HL-60/S4 treated with retinoic acid at 250 ng/mL for 4 days and 3 days (cell line): Measurements from ENCODE around the gene PDE2A.

ENCODE experiments used
- in situ Hi-C: fragments of 300-500 bp; cut with MboI; formaldehyde crosslinking; loops from 2 replicates; pipeline ENCODE4 v1.7.0; 2022; ENCODE audit warnings: low sequenced_read_pairs

PDE2A gene

DNA sequence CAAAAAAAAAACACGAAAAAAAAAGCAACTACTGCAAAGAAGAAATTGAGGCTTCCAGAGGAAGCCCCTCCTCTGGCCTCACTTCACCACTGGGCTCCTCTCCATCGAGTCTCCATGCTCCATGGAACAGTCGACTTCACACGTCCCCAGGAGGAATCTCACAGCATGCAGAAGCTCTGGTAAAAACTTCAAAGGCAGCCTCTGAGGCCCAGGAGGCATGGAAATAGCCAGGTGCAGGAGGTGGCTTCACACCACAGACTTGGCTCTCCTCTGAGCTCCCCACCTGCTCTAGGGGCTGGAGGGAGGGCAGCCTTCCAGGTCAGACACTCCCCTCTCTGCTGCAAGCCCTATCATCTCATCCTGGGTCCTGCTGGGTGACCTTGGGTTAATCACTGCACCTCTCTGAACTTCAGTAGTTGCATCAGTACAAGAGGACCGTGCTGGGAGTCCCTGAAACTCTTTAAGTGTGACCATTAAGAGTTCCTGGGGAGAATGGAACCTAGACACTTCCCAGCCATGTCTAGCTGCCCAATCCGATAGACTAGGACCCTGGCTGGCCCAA, 8.2 kb downstream of the PDE2A start:
- in situ Hi-C loops, result no loop called here

DNA sequence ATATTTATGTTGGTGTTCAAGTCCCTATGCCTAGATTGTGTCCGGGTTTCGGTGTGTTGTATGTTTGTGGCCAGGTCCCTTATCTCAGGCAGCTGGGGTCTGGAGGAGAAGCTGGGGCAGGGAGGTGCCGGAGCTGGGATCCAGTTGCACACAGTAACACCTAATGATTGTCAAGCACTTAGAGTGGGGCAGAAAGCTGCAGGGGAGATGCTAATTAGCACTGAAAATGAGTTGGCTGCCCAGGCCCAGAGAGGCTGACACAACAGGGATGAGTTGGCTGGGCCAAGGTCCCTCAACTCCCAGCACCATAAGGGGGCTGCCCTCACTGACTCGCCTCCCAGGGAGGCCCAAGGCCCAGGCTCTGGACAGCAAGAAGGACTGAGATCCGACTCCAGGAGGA, 12.2 kb downstream of the PDE2A start:
- in situ Hi-C loops, result no loop called here

DNA sequence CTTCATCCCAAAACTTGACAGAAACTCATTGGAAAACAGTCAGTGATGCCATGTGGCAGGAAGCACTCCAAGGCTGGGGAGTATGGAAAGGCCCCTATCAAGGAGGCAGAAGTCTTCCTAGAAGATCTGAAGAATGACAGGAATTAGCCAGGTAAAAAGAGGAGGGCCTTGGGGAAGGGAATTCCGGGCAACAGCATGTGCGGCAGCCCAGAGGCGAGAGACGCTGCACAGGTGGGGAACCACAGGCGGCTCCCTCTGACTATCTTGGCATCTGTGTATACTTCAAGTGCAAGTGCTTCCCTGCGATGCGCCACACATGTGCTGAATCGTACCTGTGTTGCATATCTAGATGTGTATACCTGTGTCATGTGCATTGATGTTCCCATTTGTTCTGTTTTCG, 12.7 kb downstream of the PDE2A start:
- in situ Hi-C loops, result no loop called here

DNA sequence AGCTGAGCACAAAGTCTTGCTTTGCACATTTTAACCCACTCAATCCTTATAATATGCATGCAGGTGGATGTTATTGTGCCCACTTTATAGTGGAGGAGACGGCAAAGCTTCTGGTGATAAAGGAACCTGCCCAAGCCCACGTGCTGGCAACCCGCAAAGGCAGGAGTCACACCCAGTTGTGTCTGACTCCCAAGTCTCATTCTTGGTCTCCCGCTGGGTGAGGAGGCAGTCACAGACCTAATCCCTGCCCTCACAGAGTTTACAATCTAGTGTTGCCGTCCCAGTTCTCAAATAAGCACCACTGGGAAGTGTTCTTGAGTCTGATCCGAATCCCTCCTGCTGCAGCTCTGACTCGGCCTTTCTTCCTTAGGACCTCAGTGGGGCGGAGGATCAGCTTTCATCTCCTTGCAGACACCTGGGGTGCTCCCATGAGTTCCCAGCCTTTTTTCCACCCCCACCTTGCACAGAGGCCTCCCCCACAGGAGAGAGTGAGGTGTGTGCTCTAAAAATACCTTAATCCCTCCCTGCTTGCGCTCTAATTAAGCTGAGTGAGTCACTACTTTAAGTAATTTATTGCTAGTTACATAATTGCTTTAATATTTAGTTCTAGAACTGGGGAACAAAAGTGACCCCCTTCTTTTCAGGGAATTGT, 15.1 kb downstream of the PDE2A start:
- in situ Hi-C loops, result no loop called here

DNA sequence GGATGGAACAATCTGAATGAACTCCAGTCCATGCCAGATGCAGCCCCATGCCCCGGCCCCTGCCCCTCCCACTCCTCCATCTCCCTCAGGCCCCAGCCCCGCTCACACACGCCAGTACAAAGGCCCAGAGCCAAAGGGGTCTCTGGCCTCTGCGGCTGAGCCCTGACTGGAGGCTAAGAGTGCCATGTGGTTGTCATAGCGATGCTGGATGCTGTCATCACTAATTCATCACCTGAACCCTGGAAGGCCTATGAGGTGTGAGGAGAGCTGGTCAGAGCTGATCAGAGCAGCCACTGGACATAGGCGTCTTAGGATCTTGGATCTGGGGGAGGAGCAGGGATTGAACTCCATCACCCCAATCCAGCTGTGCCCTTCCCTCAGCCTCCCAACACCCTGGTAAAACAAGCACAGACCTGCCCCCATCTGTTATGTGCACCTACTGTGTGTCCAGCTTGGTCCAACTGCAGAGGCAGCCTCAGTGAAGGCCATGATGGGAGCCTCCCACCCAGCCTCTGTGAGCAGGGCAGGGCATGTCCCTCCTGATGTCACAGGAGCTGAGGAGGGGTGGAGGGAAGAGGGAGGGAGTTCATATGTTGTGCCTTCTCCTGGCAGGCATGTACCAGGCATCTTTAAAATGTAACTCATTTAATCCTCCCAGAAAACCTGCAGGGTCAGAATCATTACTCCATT, 16.7 kb downstream of the PDE2A start:
- in situ Hi-C loops, result no loop called here

DNA sequence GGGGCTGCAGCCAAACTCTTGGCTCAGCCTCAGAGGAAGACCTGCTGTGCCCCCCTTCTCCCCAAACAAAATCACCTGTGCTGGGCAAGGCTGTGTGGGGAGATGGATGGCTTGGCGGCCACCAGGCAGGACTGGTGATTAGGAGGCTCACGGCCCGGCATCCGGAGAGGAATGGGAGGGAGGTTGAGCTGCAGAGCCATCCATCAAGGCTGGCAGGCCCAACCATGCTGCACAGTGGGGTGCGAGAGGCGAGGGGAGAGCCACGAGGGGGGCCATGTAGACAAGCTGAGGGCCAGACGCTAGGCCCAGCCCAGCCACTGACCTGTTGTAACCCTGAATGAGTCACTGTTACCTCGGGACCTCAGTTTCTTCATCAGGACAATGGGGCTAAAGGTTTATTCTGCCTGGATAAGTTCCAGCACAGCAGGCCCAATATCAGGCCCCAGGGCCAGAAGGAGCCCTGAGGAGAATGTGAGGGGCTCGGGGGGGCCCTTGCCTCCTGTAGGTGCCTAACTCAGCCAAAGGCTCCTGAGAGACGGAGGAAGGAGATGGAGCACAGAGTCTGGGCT, 18.2 kb downstream of the PDE2A start:
- in situ Hi-C loops, result no loop called here

DNA sequence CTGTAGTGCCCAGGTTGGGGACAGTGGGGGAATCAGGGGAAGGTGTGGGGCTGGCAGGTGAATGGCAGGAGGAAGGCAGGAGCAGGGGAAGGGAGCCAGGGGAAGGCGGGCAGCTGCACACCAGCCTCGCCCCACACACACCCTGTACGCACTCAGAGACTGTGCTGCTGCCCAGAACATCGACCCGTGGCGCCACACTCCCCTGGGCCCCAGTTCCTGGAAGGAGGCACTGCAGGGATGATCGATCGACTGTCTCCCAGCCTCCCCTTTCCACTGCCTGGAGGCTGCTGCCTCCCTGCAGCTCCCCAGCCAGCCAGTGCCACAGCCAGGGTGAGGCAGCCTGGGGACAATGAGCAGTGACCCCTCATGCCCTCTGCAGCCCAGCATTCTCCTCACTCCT, 19.2 kb downstream of the PDE2A start:
- in situ Hi-C loops, result no loop called here

DNA sequence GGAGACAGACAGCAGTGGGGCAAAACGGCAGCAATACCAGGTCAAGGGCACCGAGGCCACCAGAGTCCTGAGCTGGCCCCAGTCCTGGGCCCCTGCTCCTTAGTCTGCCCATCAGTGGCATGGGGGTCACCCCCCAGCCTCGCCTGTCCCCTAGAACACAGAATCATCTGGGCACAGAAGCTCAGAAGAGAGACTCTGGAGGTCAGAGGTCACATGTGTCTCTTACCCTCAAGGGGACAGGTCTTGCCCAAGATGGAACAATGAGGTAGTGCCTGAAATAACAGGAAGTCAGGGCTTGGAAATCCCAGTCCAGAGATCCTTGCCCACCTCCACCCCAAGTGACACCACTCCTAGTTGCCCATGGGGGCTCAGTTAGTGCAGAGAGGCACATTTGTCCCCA, 20.6 kb downstream of the PDE2A start:
- in situ Hi-C loops, result no loop called here

DNA sequence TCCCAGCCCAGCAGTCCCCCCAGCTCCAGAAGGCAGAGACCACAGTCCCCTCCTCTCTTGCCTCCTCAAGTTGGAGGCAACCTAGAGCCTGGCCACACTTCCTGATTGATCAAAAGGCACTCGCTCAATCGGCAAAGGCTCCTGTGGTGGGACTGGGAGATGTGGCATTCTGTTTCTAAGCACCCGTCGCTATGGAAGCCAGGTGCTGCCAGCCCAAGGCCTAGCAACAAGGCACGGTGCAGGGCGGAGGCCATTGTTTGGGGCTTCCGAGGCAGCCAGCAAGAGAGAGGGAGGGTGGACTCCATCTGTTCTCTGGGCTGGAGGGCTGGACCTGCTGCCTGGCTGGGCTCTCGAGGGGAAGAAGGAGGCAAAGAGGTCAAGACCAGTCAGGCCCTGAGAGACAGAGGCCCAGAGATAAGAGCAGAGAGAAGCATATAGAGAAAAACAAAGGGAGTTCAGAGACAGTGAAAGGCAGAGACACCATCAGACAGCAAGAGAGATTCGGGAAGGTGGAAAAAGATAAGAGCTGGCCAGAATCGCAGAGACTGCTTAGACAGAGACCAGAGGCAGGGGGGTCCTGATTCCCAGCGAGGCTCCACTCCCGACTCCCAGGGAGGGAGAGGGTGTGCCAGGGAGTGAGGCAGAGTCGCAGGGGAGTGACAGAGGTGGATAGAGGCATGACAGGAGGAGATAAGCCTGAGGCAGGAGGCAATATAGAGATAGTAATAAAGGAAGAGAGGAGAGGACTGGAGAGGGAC, 21.2 kb downstream of the PDE2A start:
- in situ Hi-C loops, result no loop called here

DNA sequence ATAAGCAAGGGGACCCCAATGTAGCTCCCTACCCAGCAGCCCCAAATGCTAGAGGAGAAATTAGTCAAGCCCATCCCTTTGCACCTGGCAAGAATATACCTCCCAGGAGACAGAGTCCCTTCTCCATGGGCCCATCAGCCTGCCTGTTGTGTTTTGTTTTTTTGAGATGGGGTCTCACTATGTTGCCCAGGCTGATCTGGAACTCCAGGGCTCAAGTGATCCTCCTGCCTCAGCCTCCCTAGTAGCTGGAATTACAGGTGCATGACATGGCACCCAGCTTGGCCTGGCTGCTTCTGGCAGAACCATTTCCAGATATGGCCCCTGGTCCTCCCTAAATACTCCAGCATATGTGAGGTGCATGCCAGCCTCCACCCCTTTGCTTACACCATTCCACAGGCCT, 22.1 kb downstream of the PDE2A start:
- in situ Hi-C loops, result no loop called here

DNA sequence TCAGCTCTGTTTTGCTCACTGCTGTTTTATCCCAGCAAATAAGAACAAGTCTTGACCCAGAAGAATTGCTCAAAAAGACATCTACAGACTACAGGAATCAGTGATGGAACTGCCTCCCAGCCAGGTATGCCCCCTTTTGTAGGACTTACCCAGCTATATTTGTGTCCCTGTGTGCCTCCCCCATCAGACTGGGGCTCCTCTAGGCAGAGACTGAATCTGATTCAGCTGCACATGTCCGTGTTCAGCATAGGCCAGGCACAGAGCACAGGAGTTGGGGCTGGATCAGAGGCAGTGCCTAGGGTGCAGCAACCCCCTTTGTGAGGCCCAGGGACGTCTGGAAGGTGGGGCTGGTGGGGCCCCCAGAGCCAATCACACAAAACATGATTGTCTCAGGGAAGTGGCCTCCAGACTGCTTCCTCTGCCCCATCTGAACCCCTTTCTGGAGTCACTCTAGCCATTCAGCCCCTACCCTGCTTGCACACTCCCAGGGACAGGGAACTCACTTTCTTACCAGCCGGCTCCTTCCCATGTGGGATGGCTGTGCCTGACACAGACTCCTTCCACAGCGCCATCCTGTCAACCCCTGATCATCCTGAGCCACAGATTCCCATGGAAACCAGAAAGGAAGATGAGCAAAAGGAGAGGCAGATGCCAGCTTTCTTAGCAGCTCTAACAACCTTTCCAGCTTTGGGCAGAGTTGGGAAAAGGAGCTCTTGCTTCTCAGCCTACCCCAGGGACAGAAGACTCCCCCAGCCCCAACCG, 24.8 kb downstream of the PDE2A start:
- in situ Hi-C loops, result no loop called here

DNA sequence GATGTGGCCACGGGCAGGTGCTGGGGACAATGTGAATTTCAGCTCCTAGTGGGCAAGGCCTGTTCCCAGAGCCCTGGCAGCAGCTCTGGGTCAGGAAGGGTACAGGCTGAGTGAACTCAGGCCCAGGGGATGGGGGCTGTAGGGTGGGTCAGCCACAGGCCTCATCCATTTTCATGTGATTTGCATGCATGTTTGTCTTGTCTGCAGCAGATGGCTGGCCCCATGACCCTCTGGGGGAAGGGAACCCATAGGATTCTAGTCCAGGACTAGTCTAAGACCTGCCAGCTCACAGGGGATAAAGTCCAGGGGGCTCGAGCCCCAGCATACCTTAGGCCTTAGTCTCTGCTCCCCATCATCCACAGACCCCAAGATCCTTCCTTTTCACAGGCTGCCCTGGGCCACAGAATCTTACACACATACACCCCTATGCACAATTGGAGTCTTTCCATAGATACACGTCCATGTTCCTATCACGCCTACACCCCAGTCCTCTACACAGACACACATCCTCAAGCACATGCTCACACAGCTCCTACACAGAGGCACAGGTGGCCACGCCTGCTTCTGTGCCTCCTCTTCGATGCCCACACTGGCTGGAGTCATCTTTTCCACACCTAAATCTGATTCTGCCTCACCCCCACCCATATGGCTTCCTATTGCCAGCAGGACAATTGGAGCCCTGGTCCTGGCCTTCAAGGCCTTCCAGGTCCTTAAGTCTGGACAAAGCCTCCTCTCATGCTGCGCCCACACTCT, 25.7 kb downstream of the PDE2A start:
- in situ Hi-C loops, result no loop called here

DNA sequence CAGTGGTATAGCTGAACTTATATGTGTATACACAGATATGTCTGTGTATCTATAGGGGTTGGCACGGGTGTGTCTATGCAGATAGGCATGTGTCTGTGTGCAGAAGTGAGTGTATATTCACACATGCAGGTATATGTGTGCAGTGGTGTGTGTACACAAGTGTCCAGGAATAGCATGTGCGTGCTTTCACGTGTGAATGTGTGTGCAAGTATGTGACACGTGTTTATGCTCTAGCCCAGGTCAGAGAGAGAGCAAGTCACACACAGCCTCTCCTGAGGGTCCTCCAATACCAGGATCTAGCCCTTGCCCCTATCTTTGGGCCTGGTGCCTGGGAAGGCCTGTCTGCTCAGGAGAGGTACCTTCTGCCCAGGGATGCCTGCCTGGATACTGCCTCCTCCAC, 26.3 kb downstream of the PDE2A start:
- in situ Hi-C loops, result no loop called here

DNA sequence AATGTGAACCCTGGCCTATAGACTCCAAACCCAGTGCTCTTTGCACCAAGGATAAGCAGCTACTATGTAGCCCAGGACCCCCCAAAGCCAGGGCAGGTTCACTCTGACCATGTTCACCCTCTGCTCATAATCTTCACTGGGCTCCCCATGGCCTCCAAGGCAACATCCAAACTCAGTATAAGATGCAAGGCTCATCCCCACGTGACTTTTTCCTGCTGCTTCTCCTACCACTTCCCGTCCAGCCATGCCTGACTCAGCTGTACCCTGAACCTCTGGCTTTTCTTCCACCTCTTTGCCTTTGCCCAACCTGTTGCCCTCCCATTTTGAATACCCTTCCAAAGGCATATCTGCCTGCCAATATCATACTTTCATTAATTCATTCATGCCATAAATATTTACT, 27.8 kb downstream of the PDE2A start:
- in situ Hi-C loops, result no loop called here

DNA sequence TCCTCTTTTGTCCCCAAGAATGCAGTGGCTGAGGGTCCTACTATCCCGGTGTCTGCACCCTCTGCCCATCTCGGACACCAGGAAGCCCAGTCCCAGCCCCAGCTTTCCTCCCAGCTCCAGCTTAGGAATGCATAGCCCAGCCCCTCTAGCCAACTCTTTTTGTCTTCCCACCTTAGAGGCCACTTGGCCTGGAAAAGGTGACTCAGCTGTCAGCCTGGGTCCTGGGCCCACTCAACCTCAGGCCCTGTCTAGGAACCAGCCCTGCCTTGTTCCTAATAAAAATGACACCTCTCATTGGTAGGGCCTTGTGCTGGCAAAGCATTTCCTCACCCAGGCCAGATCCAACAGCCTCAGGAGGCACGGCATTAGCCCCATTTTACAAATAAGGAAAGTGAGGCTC, 28.2 kb downstream of the PDE2A start:
- in situ Hi-C loops, result no loop called here

DNA sequence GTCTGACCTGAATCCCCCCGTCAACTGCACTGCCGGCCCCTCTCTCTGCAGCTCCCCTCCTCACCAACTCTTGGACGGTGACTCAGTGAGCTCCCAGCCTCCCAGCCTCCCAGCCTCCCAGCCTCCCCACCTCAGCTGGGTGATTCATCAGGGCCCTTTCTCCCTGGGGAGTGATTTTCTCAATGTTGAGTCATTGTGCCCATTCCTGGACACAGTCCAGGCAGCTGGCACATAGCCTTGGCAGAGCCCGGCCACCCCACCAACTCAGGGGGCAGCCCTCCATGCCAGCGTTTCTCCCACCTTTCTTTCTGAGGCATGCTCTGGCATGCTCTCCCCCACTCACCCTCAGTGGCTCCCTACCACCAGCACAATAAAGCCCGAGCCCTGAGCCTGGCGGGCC, 30.7 kb downstream of the PDE2A start:
- in situ Hi-C loops, result loop anchor here (5.0 kb wide), 1 partner anchor 56 kb away; no protein-coding TSS in a partner anchor

DNA sequence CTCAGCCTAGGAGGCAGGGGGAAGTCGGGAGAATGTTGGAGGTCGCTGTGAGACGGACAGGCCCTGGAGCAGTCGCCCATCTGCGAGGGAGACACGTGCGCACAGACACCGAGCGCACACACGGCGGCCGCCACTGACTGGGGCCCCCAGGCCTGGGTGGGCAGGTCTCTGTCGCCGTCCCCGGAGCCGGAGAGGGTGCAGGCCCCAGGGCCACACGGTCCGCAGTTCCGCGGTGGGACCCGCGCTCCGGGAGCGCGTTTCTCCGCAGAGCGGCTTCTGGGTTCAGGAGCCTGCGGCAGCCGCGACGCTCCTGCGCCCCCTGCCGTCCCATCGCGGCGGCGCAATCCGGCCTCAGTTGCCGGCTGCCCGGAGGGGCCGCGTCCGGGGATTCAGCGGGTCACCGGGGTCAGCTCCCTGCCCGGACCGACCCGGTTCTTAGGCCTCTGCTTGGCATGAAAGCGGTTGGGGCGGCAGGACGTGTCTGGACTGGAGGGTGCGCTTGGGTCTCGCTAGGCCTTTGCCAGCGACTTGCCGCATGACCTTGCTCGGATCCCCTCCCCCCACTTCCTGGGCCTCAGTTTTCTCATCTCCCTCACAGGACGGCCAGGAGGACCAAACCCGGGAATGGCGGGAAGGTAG, 31.2 kb downstream of the PDE2A start:
- in situ Hi-C loops, result loop anchor here (5.0 kb wide), 1 partner anchor 56 kb away; no protein-coding TSS in a partner anchor

DNA sequence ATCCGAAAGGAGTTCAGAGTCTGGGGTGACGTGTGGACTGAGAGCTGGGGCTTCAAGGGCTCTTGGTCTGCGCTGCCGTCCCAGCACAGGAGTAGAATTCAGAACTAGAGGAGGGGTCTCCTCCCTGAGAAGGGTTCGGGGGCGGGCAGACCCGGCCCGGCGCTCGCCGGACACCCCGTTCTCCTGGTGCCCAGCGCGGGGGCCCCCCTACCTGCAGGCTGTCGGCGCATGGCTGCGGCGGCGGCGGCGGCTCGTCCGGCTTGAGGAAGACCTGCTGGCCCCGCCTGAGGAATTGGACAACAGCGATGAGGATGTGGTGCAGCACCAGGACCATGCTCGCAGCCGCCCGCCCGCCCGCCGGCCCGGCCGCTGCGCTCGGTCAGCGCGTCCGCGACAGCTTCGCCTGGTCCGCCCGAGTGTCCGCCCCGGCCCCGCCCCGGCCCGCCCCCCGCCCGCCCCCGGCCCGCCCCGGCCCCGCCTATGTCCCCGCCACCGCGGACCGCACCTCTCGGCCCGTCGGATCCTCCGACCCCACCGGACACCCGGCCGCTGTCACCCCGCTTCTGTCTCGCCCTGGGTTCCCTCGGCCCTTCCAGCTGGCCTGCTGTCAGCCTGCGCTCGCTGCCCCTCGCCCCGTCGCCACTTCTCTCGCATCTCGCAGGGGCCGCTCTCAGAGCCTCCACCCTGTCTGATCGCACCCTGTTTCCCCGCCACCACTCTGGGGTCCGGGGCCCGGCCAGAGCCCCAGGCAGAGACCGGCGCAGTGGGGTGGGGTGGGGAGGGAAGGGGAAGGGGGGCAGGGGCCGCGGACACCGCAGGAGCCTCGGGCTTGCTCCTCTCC, 32.0 kb downstream of the PDE2A start:
- in situ Hi-C loops, result loop anchor here (5.0 kb wide), 1 partner anchor 55 kb away; no protein-coding TSS in a partner anchor
